ENCODE results near the gene VIT. TPM values are rescaled to one million over a fixed set of nuclear protein-coding genes. Genes with fewer than 3 reads are reported as not detected.

VIT gene
- total and polyA plus RNA-seq, 2 experiments from 2014 or later = not detected

GRCh38 chr2:36704475-36705150 lies 8.1 kb downstream of the VIT start:
- Histone ChIP-seq H3K27me3 (ENCODE audit: insufficient read depth) (no peaks in the 10 kb centered on the region), H3K4me2 (no peak overlapping the region), H3K4me3 (no peak overlapping the region), H2AFZ (peak overlapping the region; percentile 38; the same call in 1 of the 2 replicates), H3K4me1 (ENCODE audit: insufficient read depth) (peaks cover 10% of the 10 kb centered on the region; the same call in 1 of the 2 replicates), H3K27ac (ENCODE audit: low read depth) (no peak overlapping the region), H3K36me3 (ENCODE audit: insufficient read depth) (no peaks in the 10 kb centered on the region), H4K20me1 (replicated peaks; ENCODE audit: insufficient read depth) (no peaks in the 10 kb centered on the region), H3F3A (replicated peaks; ENCODE audit: low read depth) (no peaks in the 10 kb centered on the region), H3K9me2 (ENCODE audit: insufficient read depth) (peaks cover 6% of the 10 kb centered on the region; the same call in 1 of the 2 replicates), H3K79me2 (replicated peaks; ENCODE audit: insufficient read depth) (no peaks in the 10 kb centered on the region)
- H3K27me3 Mint-ChIP-seq (ENCODE audit: insufficient read depth, low read depth, poor library complexity) = peaks cover 12% of the 10 kb centered on the region
- H3K36me3 Mint-ChIP-seq (ENCODE audit: low read depth) = no peaks in the 10 kb centered on the region
- H3K4me1 Mint-ChIP-seq = peaks cover 11% of the 10 kb centered on the region
- no peak overlapping the region for H3K27ac Mint-ChIP-seq
- H3K4me3 Mint-ChIP-seq = no peak overlapping the region
- H3K9me3 Mint-ChIP-seq = no peaks in the 10 kb centered on the region
- TF ChIP-seq POLR2AphosphoS5 (IDR thresholded peaks at IDR 0.05; ENCODE audit: low read depth) (no peak), ZNF331 (CRISPR knock-in tag; IDR thresholded peaks at IDR 0.05; ENCODE audit: low read depth) (no peak), NANOG (IDR thresholded peaks at IDR 0.05; ENCODE audit: borderline replicate concordance) (no peak), STAT1 (IDR thresholded peaks at IDR 0.05; ENCODE audit: unreplicated experiment) (no peak), EZH2 (IDR thresholded peaks at IDR 0.05; ENCODE audit: low read depth, unreplicated experiment) (no peak), EZH2phosphoT487 (IDR thresholded peaks at IDR 0.05; ENCODE audit: unreplicated experiment) (no peak), ZNF114 (CRISPR knock-in tag; IDR thresholded peaks at IDR 0.05) (no peak), JUNB (IDR thresholded peaks at IDR 0.05; ENCODE audit: unreplicated experiment) (no peak), CREB1 (CRISPR knock-in tag; IDR thresholded peaks at IDR 0.05; ENCODE audit: low read depth) (no peak)
- TF ChIP-seq, protein P1, sequence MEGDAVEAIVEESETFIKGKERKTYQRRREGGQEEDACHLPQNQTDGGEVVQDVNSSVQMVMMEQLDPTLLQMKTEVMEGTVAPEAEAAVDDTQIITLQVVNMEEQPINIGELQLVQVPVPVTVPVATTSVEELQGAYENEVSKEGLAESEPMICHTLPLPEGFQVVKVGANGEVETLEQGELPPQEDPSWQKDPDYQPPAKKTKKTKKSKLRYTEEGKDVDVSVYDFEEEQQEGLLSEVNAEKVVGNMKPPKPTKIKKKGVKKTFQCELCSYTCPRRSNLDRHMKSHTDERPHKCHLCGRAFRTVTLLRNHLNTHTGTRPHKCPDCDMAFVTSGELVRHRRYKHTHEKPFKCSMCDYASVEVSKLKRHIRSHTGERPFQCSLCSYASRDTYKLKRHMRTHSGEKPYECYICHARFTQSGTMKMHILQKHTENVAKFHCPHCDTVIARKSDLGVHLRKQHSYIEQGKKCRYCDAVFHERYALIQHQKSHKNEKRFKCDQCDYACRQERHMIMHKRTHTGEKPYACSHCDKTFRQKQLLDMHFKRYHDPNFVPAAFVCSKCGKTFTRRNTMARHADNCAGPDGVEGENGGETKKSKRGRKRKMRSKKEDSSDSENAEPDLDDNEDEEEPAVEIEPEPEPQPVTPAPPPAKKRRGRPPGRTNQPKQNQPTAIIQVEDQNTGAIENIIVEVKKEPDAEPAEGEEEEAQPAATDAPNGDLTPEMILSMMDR (conservative IDR thresholded peaks at IDR 0.05; ENCODE audit: low read depth in 2 of 2) = no peak
- TF ChIP-seq, protein P2, sequence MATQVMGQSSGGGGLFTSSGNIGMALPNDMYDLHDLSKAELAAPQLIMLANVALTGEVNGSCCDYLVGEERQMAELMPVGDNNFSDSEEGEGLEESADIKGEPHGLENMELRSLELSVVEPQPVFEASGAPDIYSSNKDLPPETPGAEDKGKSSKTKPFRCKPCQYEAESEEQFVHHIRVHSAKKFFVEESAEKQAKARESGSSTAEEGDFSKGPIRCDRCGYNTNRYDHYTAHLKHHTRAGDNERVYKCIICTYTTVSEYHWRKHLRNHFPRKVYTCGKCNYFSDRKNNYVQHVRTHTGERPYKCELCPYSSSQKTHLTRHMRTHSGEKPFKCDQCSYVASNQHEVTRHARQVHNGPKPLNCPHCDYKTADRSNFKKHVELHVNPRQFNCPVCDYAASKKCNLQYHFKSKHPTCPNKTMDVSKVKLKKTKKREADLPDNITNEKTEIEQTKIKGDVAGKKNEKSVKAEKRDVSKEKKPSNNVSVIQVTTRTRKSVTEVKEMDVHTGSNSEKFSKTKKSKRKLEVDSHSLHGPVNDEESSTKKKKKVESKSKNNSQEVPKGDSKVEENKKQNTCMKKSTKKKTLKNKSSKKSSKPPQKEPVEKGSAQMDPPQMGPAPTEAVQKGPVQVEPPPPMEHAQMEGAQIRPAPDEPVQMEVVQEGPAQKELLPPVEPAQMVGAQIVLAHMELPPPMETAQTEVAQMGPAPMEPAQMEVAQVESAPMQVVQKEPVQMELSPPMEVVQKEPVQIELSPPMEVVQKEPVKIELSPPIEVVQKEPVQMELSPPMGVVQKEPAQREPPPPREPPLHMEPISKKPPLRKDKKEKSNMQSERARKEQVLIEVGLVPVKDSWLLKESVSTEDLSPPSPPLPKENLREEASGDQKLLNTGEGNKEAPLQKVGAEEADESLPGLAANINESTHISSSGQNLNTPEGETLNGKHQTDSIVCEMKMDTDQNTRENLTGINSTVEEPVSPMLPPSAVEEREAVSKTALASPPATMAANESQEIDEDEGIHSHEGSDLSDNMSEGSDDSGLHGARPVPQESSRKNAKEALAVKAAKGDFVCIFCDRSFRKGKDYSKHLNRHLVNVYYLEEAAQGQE (IDR thresholded peaks at IDR 0.05; ENCODE audit: unreplicated experiment) = no peak
- TF ChIP-seq, protein P3, sequence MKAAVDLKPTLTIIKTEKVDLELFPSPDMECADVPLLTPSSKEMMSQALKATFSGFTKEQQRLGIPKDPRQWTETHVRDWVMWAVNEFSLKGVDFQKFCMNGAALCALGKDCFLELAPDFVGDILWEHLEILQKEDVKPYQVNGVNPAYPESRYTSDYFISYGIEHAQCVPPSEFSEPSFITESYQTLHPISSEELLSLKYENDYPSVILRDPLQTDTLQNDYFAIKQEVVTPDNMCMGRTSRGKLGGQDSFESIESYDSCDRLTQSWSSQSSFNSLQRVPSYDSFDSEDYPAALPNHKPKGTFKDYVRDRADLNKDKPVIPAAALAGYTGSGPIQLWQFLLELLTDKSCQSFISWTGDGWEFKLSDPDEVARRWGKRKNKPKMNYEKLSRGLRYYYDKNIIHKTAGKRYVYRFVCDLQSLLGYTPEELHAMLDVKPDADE (IDR thresholded peaks at IDR 0.05) = no peak
- TF ChIP-seq, protein P4, sequence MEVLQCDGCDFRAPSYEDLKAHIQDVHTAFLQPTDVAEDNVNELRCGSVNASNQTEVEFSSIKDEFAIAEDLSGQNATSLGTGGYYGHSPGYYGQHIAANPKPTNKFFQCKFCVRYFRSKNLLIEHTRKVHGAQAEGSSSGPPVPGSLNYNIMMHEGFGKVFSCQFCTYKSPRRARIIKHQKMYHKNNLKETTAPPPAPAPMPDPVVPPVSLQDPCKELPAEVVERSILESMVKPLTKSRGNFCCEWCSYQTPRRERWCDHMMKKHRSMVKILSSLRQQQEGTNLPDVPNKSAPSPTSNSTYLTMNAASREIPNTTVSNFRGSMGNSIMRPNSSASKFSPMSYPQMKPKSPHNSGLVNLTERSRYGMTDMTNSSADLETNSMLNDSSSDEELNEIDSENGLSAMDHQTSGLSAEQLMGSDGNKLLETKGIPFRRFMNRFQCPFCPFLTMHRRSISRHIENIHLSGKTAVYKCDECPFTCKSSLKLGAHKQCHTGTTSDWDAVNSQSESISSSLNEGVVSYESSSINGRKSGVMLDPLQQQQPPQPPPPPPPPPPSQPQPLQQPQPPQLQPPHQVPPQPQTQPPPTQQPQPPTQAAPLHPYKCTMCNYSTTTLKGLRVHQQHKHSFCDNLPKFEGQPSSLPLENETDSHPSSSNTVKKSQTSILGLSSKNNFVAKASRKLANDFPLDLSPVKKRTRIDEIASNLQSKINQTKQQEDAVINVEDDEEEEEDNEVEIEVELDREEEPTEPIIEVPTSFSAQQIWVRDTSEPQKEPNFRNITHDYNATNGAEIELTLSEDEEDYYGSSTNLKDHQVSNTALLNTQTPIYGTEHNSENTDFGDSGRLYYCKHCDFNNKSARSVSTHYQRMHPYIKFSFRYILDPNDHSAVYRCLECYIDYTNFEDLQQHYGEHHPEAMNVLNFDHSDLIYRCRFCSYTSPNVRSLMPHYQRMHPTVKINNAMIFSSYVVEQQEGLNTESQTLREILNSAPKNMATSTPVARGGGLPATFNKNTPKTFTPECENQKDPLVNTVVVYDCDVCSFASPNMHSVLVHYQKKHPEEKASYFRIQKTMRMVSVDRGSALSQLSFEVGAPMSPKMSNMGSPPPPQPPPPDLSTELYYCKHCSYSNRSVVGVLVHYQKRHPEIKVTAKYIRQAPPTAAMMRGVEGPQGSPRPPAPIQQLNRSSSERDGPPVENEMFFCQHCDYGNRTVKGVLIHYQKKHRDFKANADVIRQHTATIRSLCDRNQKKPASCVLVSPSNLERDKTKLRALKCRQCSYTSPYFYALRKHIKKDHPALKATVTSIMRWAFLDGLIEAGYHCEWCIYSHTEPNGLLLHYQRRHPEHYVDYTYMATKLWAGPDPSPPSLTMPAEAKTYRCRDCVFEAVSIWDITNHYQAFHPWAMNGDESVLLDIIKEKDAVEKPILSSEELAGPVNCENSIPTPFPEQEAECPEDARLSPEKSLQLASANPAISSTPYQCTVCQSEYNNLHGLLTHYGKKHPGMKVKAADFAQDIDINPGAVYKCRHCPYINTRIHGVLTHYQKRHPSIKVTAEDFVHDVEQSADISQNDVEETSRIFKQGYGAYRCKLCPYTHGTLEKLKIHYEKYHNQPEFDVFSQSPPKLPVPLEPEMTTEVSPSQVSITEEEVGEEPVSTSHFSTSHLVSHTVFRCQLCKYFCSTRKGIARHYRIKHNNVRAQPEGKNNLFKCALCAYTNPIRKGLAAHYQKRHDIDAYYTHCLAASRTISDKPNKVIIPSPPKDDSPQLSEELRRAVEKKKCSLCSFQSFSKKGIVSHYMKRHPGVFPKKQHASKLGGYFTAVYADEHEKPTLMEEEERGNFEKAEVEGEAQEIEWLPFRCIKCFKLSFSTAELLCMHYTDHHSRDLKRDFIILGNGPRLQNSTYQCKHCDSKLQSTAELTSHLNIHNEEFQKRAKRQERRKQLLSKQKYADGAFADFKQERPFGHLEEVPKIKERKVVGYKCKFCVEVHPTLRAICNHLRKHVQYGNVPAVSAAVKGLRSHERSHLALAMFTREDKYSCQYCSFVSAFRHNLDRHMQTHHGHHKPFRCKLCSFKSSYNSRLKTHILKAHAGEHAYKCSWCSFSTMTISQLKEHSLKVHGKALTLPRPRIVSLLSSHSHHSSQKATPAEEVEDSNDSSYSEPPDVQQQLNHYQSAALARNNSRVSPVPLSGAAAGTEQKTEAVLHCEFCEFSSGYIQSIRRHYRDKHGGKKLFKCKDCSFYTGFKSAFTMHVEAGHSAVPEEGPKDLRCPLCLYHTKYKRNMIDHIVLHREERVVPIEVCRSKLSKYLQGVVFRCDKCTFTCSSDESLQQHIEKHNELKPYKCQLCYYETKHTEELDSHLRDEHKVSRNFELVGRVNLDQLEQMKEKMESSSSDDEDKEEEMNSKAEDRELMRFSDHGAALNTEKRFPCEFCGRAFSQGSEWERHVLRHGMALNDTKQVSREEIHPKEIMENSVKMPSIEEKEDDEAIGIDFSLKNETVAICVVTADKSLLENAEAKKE (CRISPR knock-in tag; IDR thresholded peaks at IDR 0.05) = no peak
- DNase-seq (ENCODE audit: low spot score) = no peak
- no peak for ATAC-seq

Measured in GM23338 (cell line).